ENCODE measurements around the gene GAMT.

The GAMT gene

GRCh38 chr19:1402411-1403070 is 1.2 kb upstream of the GAMT start:
- DNase-seq (ENCODE audit: low read depth, low spot score): no peak
- H3K27ac ChIP-seq: no peak overlapping the region
- H3K9ac ChIP-seq (ENCODE audit: insufficient read length): no peak overlapping the region
- no peaks in the 10 kb centered on the region for H3K9me3 ChIP-seq (ENCODE audit: low read depth, low read length)
- H3K4me3 ChIP-seq: no peak overlapping the region
- no peaks in the 10 kb centered on the region for H3K36me3 ChIP-seq (ENCODE audit: insufficient read depth, low read length)
- TF ChIP-seq FOXP2 (optimal IDR thresholded peaks at IDR 0.05; ENCODE audit: control extremely low read depth, extremely low read length, insufficient read depth) (no peak), EZH2 (IDR thresholded peaks at IDR 0.05) (no peak), POLR2AphosphoS5 (IDR thresholded peaks at IDR 0.05; ENCODE audit: borderline replicate concordance, low read depth, low read length) (no peak)

DNA sequence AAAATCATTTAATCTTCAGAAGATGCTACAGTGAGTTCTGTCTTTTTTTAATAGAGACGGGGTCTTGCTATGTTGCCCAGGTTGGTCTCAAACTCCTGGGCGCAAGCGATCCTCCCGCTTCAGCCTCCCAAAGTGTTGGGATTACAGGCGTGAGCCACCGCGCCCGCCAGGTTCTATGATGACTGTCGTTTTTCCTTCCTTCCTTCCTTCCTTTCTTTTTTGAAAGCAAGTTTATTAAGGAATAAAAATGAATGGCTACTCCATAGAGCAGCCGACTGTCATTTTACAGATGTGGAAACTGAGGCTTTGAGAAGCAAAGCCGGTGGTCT is 511 bp upstream of the GAMT start:
- H3K27ac ChIP-seq: no peak overlapping the region
- no peak for DNase-seq (ENCODE audit: low read depth, low spot score)
- H3K9me3 ChIP-seq (ENCODE audit: low read depth, low read length): no peaks in the 10 kb centered on the region
- no peaks in the 10 kb centered on the region for H3K36me3 ChIP-seq (ENCODE audit: insufficient read depth, low read length)
- peak overlapping the region; percentile 74 for H3K9ac ChIP-seq (ENCODE audit: insufficient read length)
- H3K4me3 ChIP-seq: peak overlapping the region; percentile 90
- TF ChIP-seq EZH2 (IDR thresholded peaks at IDR 0.05) (no peak), FOXP2 (optimal IDR thresholded peaks at IDR 0.05; ENCODE audit: control extremely low read depth, extremely low read length, insufficient read depth) (no peak), POLR2AphosphoS5 (IDR thresholded peaks at IDR 0.05; ENCODE audit: borderline replicate concordance, low read depth, low read length) (no peak)

DNA sequence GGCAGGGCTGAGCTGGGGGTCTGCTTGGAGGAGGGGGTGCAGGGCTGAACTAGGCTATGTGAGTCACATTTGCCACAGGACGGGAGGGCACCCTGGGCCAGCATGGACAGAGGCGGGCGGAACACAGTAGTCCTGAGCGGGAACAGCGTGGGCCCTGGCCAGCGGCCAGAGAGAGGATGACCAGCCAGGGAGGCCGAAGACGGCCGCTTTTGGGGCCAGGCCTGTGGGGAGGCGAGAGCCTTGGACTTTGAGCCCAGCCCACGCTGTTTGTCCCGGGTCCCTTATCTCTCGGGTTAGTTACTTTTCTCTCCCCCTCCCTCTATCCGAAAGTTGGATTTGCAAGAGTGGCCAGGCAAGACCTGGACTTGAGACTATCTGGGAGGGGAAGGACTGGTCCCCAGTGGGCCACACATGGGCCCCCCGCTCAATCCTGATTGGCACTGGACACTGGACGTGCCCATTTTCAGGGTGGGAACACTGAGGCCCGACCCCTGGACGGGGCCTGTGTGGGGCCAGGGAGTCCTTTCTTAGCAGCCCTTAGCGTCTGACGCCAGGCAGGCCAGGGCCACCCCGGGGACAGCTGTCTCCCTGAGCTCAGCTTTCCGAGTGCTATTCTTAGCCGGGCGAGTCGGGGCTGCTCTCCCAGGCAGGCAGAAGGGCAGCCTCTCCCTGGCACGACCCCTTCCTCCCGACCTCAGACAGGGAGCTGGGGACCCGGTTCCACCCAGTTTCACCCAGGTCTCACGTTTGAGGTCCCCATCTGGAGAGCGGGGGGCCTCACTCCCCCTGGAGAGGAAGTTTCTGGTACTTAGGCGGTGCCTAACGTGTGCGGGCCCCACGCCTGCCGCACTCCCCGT is 833 bp downstream of the GAMT start:
- Histone ChIP-seq H3K4me3 (peak overlapping the region; percentile 90), H3K9ac (ENCODE audit: insufficient read length) (peak overlapping the region; percentile 78), H3K9me3 (ENCODE audit: low read depth, low read length) (no peaks in the 10 kb centered on the region), H3K27ac (no peak overlapping the region), H3K36me3 (ENCODE audit: insufficient read depth, low read length) (no peaks in the 10 kb centered on the region)
- no peak for DNase-seq (ENCODE audit: low read depth, low spot score)
- no peak for TF ChIP-seq EZH2 (IDR thresholded peaks at IDR 0.05)

- no peak overlapping the region for H3K9ac ChIP-seq (ENCODE audit: insufficient read length)
- no peak overlapping the region for H3K4me3 ChIP-seq
- no peak for DNase-seq (ENCODE audit: low read depth, low spot score)
- no peaks in the 10 kb centered on the region for H3K36me3 ChIP-seq (ENCODE audit: insufficient read depth, low read length)
- no peak overlapping the region for H3K27ac ChIP-seq
- H3K9me3 ChIP-seq (ENCODE audit: low read depth, low read length): no peaks in the 10 kb centered on the region
- TF ChIP-seq FOXP2 (optimal IDR thresholded peaks at IDR 0.05; ENCODE audit: control extremely low read depth, extremely low read length, insufficient read depth) (no peak), POLR2AphosphoS5 (IDR thresholded peaks at IDR 0.05; ENCODE audit: borderline replicate concordance, low read depth, low read length) (no peak), EZH2 (IDR thresholded peaks at IDR 0.05) (no peak)
These were observed 1.6 kb downstream of the GAMT start for GRCh38 chr19:1399745-1400144.

- H3K9ac ChIP-seq (ENCODE audit: insufficient read length): no peak overlapping the region
- no peak overlapping the region for H3K27ac ChIP-seq
- no peak overlapping the region for H3K4me3 ChIP-seq
- no peaks in the 10 kb centered on the region for H3K36me3 ChIP-seq (ENCODE audit: insufficient read depth, low read length)
- DNase-seq (ENCODE audit: low read depth, low spot score): no peak
- H3K9me3 ChIP-seq (ENCODE audit: low read depth, low read length): no peaks in the 10 kb centered on the region
- TF ChIP-seq POLR2AphosphoS5 (IDR thresholded peaks at IDR 0.05; ENCODE audit: borderline replicate concordance, low read depth, low read length): no peak
- TF ChIP-seq EZH2 (IDR thresholded peaks at IDR 0.05): no peak
- TF ChIP-seq FOXP2 (optimal IDR thresholded peaks at IDR 0.05; ENCODE audit: control extremely low read depth, extremely low read length, insufficient read depth): no peak
These were observed 2.3 kb downstream of the GAMT start for GRCh38 chr19:1399079-1399478.

GRCh38 chr19:1397838-1398237 is 3.5 kb downstream of the GAMT start:
- DNase-seq (ENCODE audit: low read depth, low spot score): no peak
- no peaks in the 10 kb centered on the region for H3K9me3 ChIP-seq (ENCODE audit: low read depth, low read length)
- H3K9ac ChIP-seq (ENCODE audit: insufficient read length): no peak overlapping the region
- TF ChIP-seq POLR2AphosphoS5 (IDR thresholded peaks at IDR 0.05; ENCODE audit: borderline replicate concordance, low read depth, low read length) (no peak), EZH2 (IDR thresholded peaks at IDR 0.05) (no peak), FOXP2 (optimal IDR thresholded peaks at IDR 0.05; ENCODE audit: control extremely low read depth, extremely low read length, insufficient read depth) (no peak)
- H3K36me3 ChIP-seq (ENCODE audit: insufficient read depth, low read length): no peaks in the 10 kb centered on the region; the same call in 1 of the 2 replicates
- H3K27ac ChIP-seq: no peak overlapping the region
- H3K4me3 ChIP-seq: no peak overlapping the region

- no peaks in the 10 kb centered on the region for H3K9me3 ChIP-seq (ENCODE audit: low read depth, low read length)
- no peak for DNase-seq (ENCODE audit: low read depth, low spot score)
- no peak overlapping the region for H3K9ac ChIP-seq (ENCODE audit: insufficient read length)
- TF ChIP-seq POLR2AphosphoS5 (IDR thresholded peaks at IDR 0.05; ENCODE audit: borderline replicate concordance, low read depth, low read length) (no peak), EZH2 (IDR thresholded peaks at IDR 0.05) (no peak), FOXP2 (optimal IDR thresholded peaks at IDR 0.05; ENCODE audit: control extremely low read depth, extremely low read length, insufficient read depth) (no peak)
- H3K27ac ChIP-seq: no peak overlapping the region
- peak overlapping the region; percentile 32 for H3K4me3 ChIP-seq
- H3K36me3 ChIP-seq (ENCODE audit: insufficient read depth, low read length): no peaks in the 10 kb centered on the region; the same call in 1 of the 2 replicates
These were observed 4.3 kb downstream of the GAMT start for GRCh38 chr19:1396768-1397679.

Data from SK-N-MC (cell line).